Breast epithelium (tissue), 4 donors: ENCODE data around the gene TMEM204. TPM values are rescaled to one million over a fixed set of nuclear protein-coding genes. Genes with fewer than 3 reads are reported as not detected.
A peak's percentile ranks its signal among the peaks of the same experiment; 100 is the strongest.

Experiments used
- DNase-seq, 2 donors: peaks; one replicate each; pipeline ENCODE4 v3.0.0-alpha.2; 2019; ENCODE audit warnings: low spot score in 2 of 2
- H3K27ac ChIP-seq, 2 donors: fragments of 200-600 bp; sonication (generic) in 1 of 2; one replicate each; pipeline ENCODE4 v1.5.1; 2016 to 2019; ENCODE audit warnings: mild to moderate bottlenecking in 1 of 2
- H3K27me3 ChIP-seq, 2 donors: fragments of 200-600 bp; sonication (generic) in 1 of 2; one replicate each; pipeline versions ENCODE4 v1.5.1 to v1.6.0; 2017 to 2019; ENCODE audit warnings: control low read depth in 1 of 2, mild to moderate bottlenecking in 1 of 2
- H3K36me3 ChIP-seq: fragments of 200-600 bp; one replicate; pipeline ENCODE4 v1.5.1; 2019
- H3K4me1 ChIP-seq, 2 donors: fragments of 200-600 bp; sonication (generic); one replicate each; pipeline ENCODE4 v1.5.1; 2016 to 2019; ENCODE audit warnings: control low read depth in 1 of 2
- H3K4me3 ChIP-seq, 3 donors: fragments of 200-600 bp; sonication (generic); 1 replicate in 2 of 3; 2 replicates in 1 of 3; pipeline ENCODE4 v1.5.1; 2016 to 2019; ENCODE audit warnings: mild to moderate bottlenecking in 3 of 3, moderate library complexity in 2 of 3
- H3K9me3 ChIP-seq, 2 donors: fragments of 200-600 bp; sonication (generic) in 1 of 2; one replicate each; pipeline ENCODE4 v1.5.1; 2016 to 2019; ENCODE audit warnings: control low read depth in 1 of 2
- POLR2A ChIP-seq: fragments of 450-650 bp; IDR thresholded peaks from one replicate; pipeline ENCODE4 v1.6.1; 2016; ENCODE audit warnings: antibody characterized with exemption, mild to moderate bottlenecking, moderate library complexity
- POLR2AphosphoS5 ChIP-seq, 3 donors: sonication (generic); formaldehyde crosslinking; IDR thresholded peaks; one replicate each; pipeline ENCODE4 v1.6.1; 2017; ENCODE audit warnings: antibody characterized with exemption in 3 of 3
- intact Hi-C: fragments of 100-400 bp; cut with DNase I; formaldehyde crosslinking; loops from one replicate; pipeline ENCODE4 v1.15.1; 2023; ENCODE audit warnings: low total_unique reads
- total RNA-seq, 3 donors: library from RNA; depleted of rRNA; stranded (reverse); fragments of >200 nt; gene quantifications; one replicate each; pipeline ENCODE4 v1.1.0, GENCODE V29; 2016
- TF ChIP-seq, protein P1 (sequence below), 3 donors: fragments of 450-650 bp; IDR thresholded peaks; one replicate each; pipeline ENCODE4 v1.5.1; 2016 to 2017; ENCODE audit warnings: antibody characterized with exemption in 3 of 3, mild to moderate bottlenecking in 3 of 3, moderate library complexity in 3 of 3

TMEM204 gene
- total RNA-seq, 3 donors from 2014 or later = 27.8 to 37.0 (median 34.1) TPM

GRCh38 chr16:1523581-1524245 is 9.8 kb upstream of the TMEM204 start:
- peak overlapping the region in 1 of 2 donors; percentile 1 for H3K27ac ChIP-seq
- no peak for DNase-seq
- no peak overlapping the region for H3K4me3 ChIP-seq
- TF ChIP-seq, protein P1, sequence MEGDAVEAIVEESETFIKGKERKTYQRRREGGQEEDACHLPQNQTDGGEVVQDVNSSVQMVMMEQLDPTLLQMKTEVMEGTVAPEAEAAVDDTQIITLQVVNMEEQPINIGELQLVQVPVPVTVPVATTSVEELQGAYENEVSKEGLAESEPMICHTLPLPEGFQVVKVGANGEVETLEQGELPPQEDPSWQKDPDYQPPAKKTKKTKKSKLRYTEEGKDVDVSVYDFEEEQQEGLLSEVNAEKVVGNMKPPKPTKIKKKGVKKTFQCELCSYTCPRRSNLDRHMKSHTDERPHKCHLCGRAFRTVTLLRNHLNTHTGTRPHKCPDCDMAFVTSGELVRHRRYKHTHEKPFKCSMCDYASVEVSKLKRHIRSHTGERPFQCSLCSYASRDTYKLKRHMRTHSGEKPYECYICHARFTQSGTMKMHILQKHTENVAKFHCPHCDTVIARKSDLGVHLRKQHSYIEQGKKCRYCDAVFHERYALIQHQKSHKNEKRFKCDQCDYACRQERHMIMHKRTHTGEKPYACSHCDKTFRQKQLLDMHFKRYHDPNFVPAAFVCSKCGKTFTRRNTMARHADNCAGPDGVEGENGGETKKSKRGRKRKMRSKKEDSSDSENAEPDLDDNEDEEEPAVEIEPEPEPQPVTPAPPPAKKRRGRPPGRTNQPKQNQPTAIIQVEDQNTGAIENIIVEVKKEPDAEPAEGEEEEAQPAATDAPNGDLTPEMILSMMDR (IDR thresholded peaks at IDR 0.05) = no peak
- TF ChIP-seq POLR2A = no peak
- no peak for TF ChIP-seq POLR2AphosphoS5 (IDR thresholded peaks at IDR 0.05)
- H3K9me3 ChIP-seq = no peaks in the 10 kb centered on the region
- intact Hi-C loops = no loop called here
- no peaks in the 10 kb centered on the region for H3K4me1 ChIP-seq
- no peaks in the 10 kb centered on the region for H3K27me3 ChIP-seq
- H3K36me3 ChIP-seq = no peaks in the 10 kb centered on the region

- H3K4me3 ChIP-seq = no peak overlapping the region
- no peaks in the 10 kb centered on the region for H3K4me1 ChIP-seq
- H3K36me3 ChIP-seq = no peaks in the 10 kb centered on the region
- no peak for DNase-seq
- no peaks in the 10 kb centered on the region for H3K27me3 ChIP-seq
- H3K27ac ChIP-seq = peak overlapping the region in 1 of 2 donors; percentile 1
- no peak for TF ChIP-seq POLR2AphosphoS5 (IDR thresholded peaks at IDR 0.05)
- no peak for TF ChIP-seq POLR2A
- TF ChIP-seq, protein P1 (IDR thresholded peaks at IDR 0.05) = no peak
- H3K9me3 ChIP-seq = no peaks in the 10 kb centered on the region
- intact Hi-C loops = no loop called here
Observed at GRCh38 chr16:1524366-1524765, 9.1 kb upstream of the TMEM204 start.

GRCh38 chr16:1525871-1526607 is 7.4 kb upstream of the TMEM204 start:
- TF ChIP-seq POLR2AphosphoS5 (IDR thresholded peaks at IDR 0.05) = no peak
- TF ChIP-seq POLR2A = no peak
- TF ChIP-seq, protein P1 (IDR thresholded peaks at IDR 0.05) = no peak
- H3K4me3 ChIP-seq = no peak overlapping the region
- H3K9me3 ChIP-seq = no peaks in the 10 kb centered on the region
- H3K36me3 ChIP-seq = no peaks in the 10 kb centered on the region
- no peak overlapping the region for H3K27ac ChIP-seq
- no peak for DNase-seq
- no peaks in the 10 kb centered on the region for H3K27me3 ChIP-seq
- H3K4me1 ChIP-seq = peaks cover 0 to 5% of the 10 kb centered on the region in 2 donors
- intact Hi-C loops = no loop called here

DNA sequence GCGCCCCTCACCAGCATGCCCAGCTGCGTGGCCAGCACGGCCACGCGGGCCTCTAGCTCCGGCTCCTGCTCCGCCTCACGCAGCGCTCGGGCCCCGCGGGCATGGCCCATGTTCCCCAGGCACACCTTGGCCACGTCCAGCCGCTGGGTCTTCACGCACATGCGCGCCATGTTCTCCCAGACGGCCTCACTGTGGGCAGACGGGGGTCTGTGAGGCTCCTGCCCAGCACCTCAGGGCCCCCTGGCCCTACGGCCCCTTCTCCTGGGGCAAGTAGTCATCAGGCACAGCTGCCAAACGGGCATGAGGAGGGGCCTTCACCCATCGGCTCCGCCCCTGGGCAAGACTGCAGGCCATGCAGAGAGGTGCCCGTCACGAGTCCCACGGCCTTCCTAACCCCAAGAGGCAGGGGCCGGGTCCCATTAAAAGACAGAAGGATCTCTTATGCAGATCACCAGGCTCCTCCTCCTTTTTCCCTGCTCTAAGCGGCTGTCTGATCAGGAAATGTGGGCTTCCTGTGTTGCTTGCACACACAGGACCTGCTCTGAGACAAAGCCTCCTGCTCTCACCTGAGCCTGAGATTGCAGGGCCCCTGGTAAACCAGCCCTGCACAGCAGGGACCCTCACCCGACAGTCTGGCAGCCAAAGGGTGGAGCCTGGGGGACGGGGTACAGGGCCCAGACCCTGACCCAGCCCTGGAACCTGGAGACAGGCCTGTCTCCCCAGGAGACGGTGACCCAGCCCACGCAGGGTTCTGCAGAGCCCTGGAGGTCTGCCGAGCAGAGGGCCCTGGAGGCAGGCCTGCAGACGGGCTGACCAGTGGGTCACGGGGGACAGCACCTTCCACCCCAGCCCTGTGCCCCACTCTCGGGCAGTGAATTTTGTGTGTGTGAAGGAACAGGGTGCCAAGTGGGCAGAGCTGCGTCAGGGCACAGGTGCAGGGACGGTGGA is 6.6 kb upstream of the TMEM204 start:
- intact Hi-C loops = no loop called here
- DNase-seq = no peak
- no peak for TF ChIP-seq POLR2A
- no peak for TF ChIP-seq POLR2AphosphoS5 (IDR thresholded peaks at IDR 0.05)
- TF ChIP-seq, protein P1 (IDR thresholded peaks at IDR 0.05) = no peak
- Histone ChIP-seq H3K4me1 (peaks cover 5 to 13% of the 10 kb centered on the region in 2 donors), H3K36me3 (no peaks in the 10 kb centered on the region), H3K9me3 (no peaks in the 10 kb centered on the region), H3K27me3 (no peaks in the 10 kb centered on the region), H3K4me3 (no peak overlapping the region), H3K27ac (peak overlapping the region in 1 of 2 donors; percentile 49)
